Mesendoderm (in vitro differentiated cells): ENCODE results near the gene GLT8D1.
A peak's percentile ranks its signal among the peaks of the same experiment; 100 is the strongest.
"Not testable (repeated sequence)": the region's sequence is repeated elsewhere in the genome, so short reads cannot be mapped to it uniquely, and the experiment has no call there.

Experiments used
- DNase-seq: peaks from one replicate; pipeline ENCODE4 v3.0.0; 2013
- H2AK5ac ChIP-seq: 2 replicates; pipeline ENCODE4 v1.6.1; 2013; ENCODE audit warnings: low read length, inconsistent platforms
- H2BK120ac ChIP-seq: 2 replicates; pipeline ENCODE4 v1.6.1; 2013; ENCODE audit warnings: low read depth, mild to moderate bottlenecking, low read length, moderate library complexity, mixed read lengths
- H2BK15ac ChIP-seq: replicated peaks from 2 replicates; pipeline ENCODE4 v1.6.1; 2013; ENCODE audit warnings: low read depth, mild to moderate bottlenecking, moderate library complexity
- H2BK5ac ChIP-seq: 2 replicates; pipeline ENCODE4 v1.6.1; 2013; ENCODE audit warnings: low read length, inconsistent platforms
- H3K18ac ChIP-seq: 2 replicates; pipeline ENCODE4 v1.6.1; 2013; ENCODE audit warnings: mild to moderate bottlenecking, low read length, mixed read lengths
- H3K23ac ChIP-seq: one replicate; pipeline ENCODE4 v1.6.1; 2013; ENCODE audit warnings: low read length
- H3K27ac ChIP-seq: 2 replicates; pipeline ENCODE4 v1.5.1; 2013; ENCODE audit warnings: low read depth, mild to moderate bottlenecking, inconsistent platforms, low read length, moderate library complexity
- H3K27me3 ChIP-seq: 2 replicates; pipeline ENCODE4 v1.6.1; 2013; ENCODE audit warnings: low read length, control low read depth, mild to moderate bottlenecking, inconsistent platforms; ENCODE audit not compliant: insufficient read depth, poor library complexity
- H3K36me3 ChIP-seq: 2 replicates; pipeline ENCODE4 v1.6.1; 2013; ENCODE audit warnings: low read length, inconsistent platforms; ENCODE audit not compliant: control insufficient read depth, insufficient read depth
- H3K4ac ChIP-seq: one replicate; pipeline ENCODE4 v1.6.1; 2013; ENCODE audit warnings: low read depth, mild to moderate bottlenecking, low read length, moderate library complexity
- H3K4me1 ChIP-seq: 2 replicates; pipeline ENCODE4 v1.6.1; 2013; ENCODE audit warnings: low read depth, low read length, inconsistent platforms; ENCODE audit not compliant: control insufficient read depth
- H3K4me2 ChIP-seq: 2 replicates; pipeline ENCODE4 v1.6.1; 2013; ENCODE audit warnings: low read length
- H3K4me3 ChIP-seq: 2 replicates; pipeline ENCODE4 v1.5.1; 2013; ENCODE audit warnings: mild to moderate bottlenecking, low read length
- H3K56ac ChIP-seq: one replicate; pipeline ENCODE4 v1.6.1; 2013; ENCODE audit warnings: low read length
- H3K79me1 ChIP-seq: 2 replicates; pipeline ENCODE4 v1.6.1; 2013; ENCODE audit warnings: low read length, inconsistent platforms
- H3K79me2 ChIP-seq: 2 replicates; pipeline ENCODE4 v1.6.1; 2013; ENCODE audit warnings: mild to moderate bottlenecking, low read length; ENCODE audit not compliant: control insufficient read depth, insufficient read depth
- H3K9ac ChIP-seq: 2 replicates; pipeline ENCODE4 v1.6.1; 2013; ENCODE audit warnings: low read length, inconsistent platforms
- H4K5ac ChIP-seq: one replicate; pipeline ENCODE4 v1.6.1; 2013; ENCODE audit warnings: low read length
- H4K8ac ChIP-seq: one replicate; pipeline ENCODE4 v1.6.1; 2013; ENCODE audit warnings: low read depth, mild to moderate bottlenecking, control low read depth, low read length, moderate library complexity
- WGBS: extraction: QIAGEN DNeasy Blood & Tissue Kit; methylation state at CpG from one replicate; pipeline ENCODE4 v1.1.7; 2013; ENCODE audit warnings: low lambda C conversion rate, missing lambda C conversion rate; ENCODE audit not compliant: insufficient coverage; ENCODE audit errors: extremely low coverage; 5-methylcytosine and 5-hydroxymethylcytosine counted together

The GLT8D1 gene

DNA sequence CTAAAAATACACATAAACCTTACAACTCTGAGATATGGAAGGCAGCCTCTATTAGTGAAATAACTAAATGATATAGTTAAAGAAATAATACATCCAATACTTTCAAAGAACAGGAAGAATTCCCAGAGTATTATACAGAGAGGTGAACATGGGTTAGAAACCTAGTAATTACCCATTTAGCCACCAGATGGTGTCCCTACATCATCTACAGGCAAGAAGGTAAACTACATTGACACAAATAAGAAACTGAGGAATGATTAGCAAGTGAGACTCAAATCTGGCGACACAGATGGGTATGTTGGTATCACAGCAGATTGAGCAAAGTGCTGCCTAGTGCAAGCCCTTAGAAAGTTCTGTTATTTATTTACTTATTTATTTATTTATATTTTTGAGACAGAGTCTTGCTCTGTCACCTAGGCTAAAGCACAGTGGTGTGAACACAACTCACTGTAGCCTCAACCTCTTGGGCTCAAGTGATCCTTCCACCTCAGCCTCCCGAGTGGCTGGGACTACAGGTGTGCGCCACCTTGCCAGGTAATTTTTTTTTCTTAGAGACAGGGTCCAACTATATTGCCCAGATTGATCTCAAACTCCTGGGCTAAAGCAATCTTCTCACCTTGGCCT lies 36.9 kb upstream of the GLT8D1 start:
- Histone ChIP-seq H3K79me2 (no peaks in the 10 kb centered on the region), H3K4me2 (no peak overlapping the region), H4K8ac (no peak overlapping the region), H3K9ac (no peak overlapping the region), H2BK5ac (no peak overlapping the region), H3K4ac (no peak overlapping the region), H3K18ac (no peak overlapping the region), H2BK15ac (no peak overlapping the region), H3K36me3 (peaks cover 2% of the 10 kb centered on the region), H4K5ac (no peak overlapping the region), H2BK120ac (no peak overlapping the region), H3K23ac (no peak overlapping the region), H3K27ac (no peak overlapping the region), H3K4me1 (no peaks in the 10 kb centered on the region), H3K4me3 (no peak overlapping the region), H3K27me3 (no peaks in the 10 kb centered on the region), H3K79me1 (no peaks in the 10 kb centered on the region), H2AK5ac (no peak overlapping the region), H3K56ac (no peak overlapping the region)
- peak; percentile 36 for DNase-seq
- no CpG with 5 or more reads among the region's 3 CpGs for WGBS

GRCh38 chr3:52739730-52740129 lies 34.1 kb upstream of the GLT8D1 start:
- Histone ChIP-seq H2AK5ac (no peak overlapping the region), H3K4me1 (no peaks in the 10 kb centered on the region), H3K27me3 (no peaks in the 10 kb centered on the region), H2BK15ac (no peak overlapping the region), H3K4me2 (no peak overlapping the region), H3K79me1 (no peaks in the 10 kb centered on the region), H3K56ac (no peak overlapping the region), H3K18ac (no peak overlapping the region), H2BK5ac (no peak overlapping the region), H3K36me3 (peaks cover 2% of the 10 kb centered on the region), H3K4me3 (no peak overlapping the region), H3K79me2 (no peaks in the 10 kb centered on the region), H3K4ac (no peak overlapping the region), H3K27ac (no peak overlapping the region), H3K9ac (no peak overlapping the region), H4K5ac (no peak overlapping the region), H3K23ac (no peak overlapping the region), H2BK120ac (no peak overlapping the region), H4K8ac (no peak overlapping the region)
- WGBS, result no CpG with 5 or more reads among the region's 1 CpG
- no peak for DNase-seq

- Histone ChIP-seq H3K23ac (no peak overlapping the region), H2BK120ac (no peak overlapping the region), H4K5ac (no peak overlapping the region), H3K9ac (no peak overlapping the region), H3K4me2 (no peak overlapping the region), H3K27me3 (no peaks in the 10 kb centered on the region), H4K8ac (no peak overlapping the region), H2BK5ac (no peak overlapping the region), H2AK5ac (no peak overlapping the region), H3K79me2 (no peaks in the 10 kb centered on the region), H3K36me3 (peaks cover 8% of the 10 kb centered on the region), H3K4me3 (no peak overlapping the region), H3K18ac (no peak overlapping the region), H3K56ac (no peak overlapping the region), H2BK15ac (no peak overlapping the region), H3K4me1 (no peaks in the 10 kb centered on the region), H3K79me1 (no peaks in the 10 kb centered on the region), H3K4ac (no peak overlapping the region), H3K27ac (no peak overlapping the region)
- WGBS, result no CpG with 5 or more reads among the region's 10 CpGs
- no peak for DNase-seq
These were observed 27.8 kb upstream of the GLT8D1 start for GRCh38 chr3:52733256-52733891.

DNA sequence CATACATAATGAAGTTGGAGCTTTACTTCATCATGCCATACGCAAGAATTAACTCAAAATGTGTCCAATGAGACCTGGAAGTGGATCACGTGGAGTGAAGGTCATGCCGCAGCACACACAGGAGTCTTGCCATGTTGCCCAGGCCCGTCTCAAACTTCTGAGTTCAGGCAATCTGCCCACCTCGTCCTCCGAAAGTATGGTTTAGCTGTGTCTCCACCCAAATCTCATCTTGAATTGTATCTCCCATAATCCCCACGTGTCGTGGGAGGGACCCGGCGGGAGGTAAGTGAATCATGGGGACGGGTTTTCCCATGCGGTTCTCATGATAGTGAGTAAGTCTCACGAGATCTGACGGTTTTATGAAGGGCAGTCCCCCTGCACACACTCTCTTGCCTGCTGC lies 26.0 kb upstream of the GLT8D1 start:
- no peak overlapping the region for H3K56ac ChIP-seq
- no peak overlapping the region for H3K4me3 ChIP-seq
- H3K4me2 ChIP-seq, result no peak overlapping the region
- H3K27ac ChIP-seq, result no peak overlapping the region
- H2BK5ac ChIP-seq, result no peak overlapping the region
- H3K18ac ChIP-seq, result no peak overlapping the region
- no CpG with 5 or more reads among the region's 14 CpGs for WGBS
- H3K36me3 ChIP-seq, result peaks cover 8% of the 10 kb centered on the region
- H3K79me2 ChIP-seq, result no peaks in the 10 kb centered on the region
- H2BK120ac ChIP-seq, result no peak overlapping the region
- no peak overlapping the region for H3K4ac ChIP-seq
- H4K5ac ChIP-seq, result no peak overlapping the region
- no peak overlapping the region for H3K23ac ChIP-seq
- H3K9ac ChIP-seq, result no peak overlapping the region
- H2BK15ac ChIP-seq, result no peak overlapping the region
- H3K4me1 ChIP-seq, result no peaks in the 10 kb centered on the region
- no peak for DNase-seq
- H2AK5ac ChIP-seq, result no peak overlapping the region
- no peaks in the 10 kb centered on the region for H3K27me3 ChIP-seq
- no peak overlapping the region for H4K8ac ChIP-seq
- H3K79me1 ChIP-seq, result no peaks in the 10 kb centered on the region

DNA sequence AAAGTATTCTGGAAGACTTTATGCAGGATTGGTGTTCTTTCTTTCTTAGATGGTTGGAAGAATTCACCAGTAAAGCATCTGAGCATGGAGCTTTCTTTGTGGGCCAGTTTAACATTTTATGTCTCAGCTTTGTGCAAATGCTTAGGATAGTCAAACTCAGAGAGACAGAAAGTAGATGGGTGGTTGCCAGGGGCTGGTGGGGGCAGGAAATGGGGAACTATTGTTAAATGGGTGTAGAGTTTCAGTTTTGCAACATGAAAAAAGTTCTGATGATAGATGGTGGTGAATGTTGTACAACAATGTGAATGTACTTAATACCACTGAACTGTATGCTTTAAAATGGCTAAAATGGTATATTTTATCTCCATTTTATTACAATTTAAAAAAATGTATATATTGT lies 25.1 kb upstream of the GLT8D1 start:
- Histone ChIP-seq H3K9ac (no peak overlapping the region), H3K23ac (no peak overlapping the region), H2BK5ac (no peak overlapping the region), H3K4me3 (no peak overlapping the region), H2AK5ac (no peak overlapping the region), H3K18ac (no peak overlapping the region), H4K5ac (no peak overlapping the region), H3K56ac (no peak overlapping the region), H2BK15ac (no peak overlapping the region), H3K79me2 (no peaks in the 10 kb centered on the region), H3K79me1 (no peaks in the 10 kb centered on the region), H4K8ac (no peak overlapping the region), H3K27ac (no peak overlapping the region), H2BK120ac (no peak overlapping the region), H3K4ac (no peak overlapping the region), H3K27me3 (no peaks in the 10 kb centered on the region), H3K4me2 (no peak overlapping the region), H3K36me3 (peaks cover 8% of the 10 kb centered on the region), H3K4me1 (no peaks in the 10 kb centered on the region)
- DNase-seq, result no peak

DNA sequence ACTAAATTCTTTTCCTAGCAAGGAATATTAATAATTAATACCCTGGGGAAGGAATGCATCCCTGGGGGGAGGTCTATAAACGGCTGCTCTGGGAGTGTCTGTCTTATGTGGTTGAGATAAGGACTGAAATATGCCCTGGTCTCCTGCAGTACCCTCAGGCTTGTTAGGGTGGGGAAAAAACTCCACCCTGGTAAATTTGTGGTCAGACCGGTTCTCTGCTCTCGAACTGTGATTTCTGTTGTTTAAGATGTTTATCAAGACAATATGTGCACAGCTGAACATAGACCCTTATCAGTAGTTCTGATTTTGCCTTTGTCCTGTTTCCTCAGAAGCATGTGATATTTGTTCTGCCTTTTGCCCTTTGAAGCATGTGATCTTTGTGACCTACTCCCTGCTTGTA lies 23.2 kb upstream of the GLT8D1 start:
- not testable (repeated sequence) for H3K56ac ChIP-seq, H3K9ac ChIP-seq, H3K79me2 ChIP-seq, H3K18ac ChIP-seq, H2BK15ac ChIP-seq, H2AK5ac ChIP-seq, H3K4me1 ChIP-seq, H4K8ac ChIP-seq, H3K27me3 ChIP-seq, H3K23ac ChIP-seq, H4K5ac ChIP-seq, H2BK5ac ChIP-seq, H3K79me1 ChIP-seq, H3K4me2 ChIP-seq, H3K4me3 ChIP-seq, DNase-seq, H3K36me3 ChIP-seq, H3K4ac ChIP-seq, H2BK120ac ChIP-seq, H3K27ac ChIP-seq
- no CpG with 5 or more reads among the region's 3 CpGs for WGBS
